Uterus (tissue), 4 donors: ENCODE measurements around the gene CFAP107. TPM values are rescaled to one million over a fixed set of nuclear protein-coding genes. Genes with fewer than 3 reads are reported as not detected.

Experiments used
- DNase-seq, 2 donors: peaks; one replicate each; pipeline ENCODE4 v3.0.0-alpha.2; 2019 to 2020
- H3K27ac ChIP-seq, 2 donors: fragments of 200-600 bp; sonication (generic); 1 replicate in 1 of 2; 2 replicates in 1 of 2; pipeline ENCODE4 v1.5.1; 2016 to 2018
- H3K27me3 ChIP-seq, 2 donors: fragments of 200-600 bp; sonication (generic); one replicate each; pipeline ENCODE4 v1.5.1; 2018 to 2019; ENCODE audit warnings: control low read depth in 1 of 2
- H3K36me3 ChIP-seq, 2 donors: fragments of 200-600 bp; sonication (generic); one replicate each; pipeline ENCODE4 v1.5.1; 2019; ENCODE audit warnings: control low read depth in 1 of 2
- H3K4me1 ChIP-seq, 2 donors: fragments of 200-600 bp; sonication (generic); one replicate each; pipeline ENCODE4 v1.5.1; 2018 to 2019; ENCODE audit warnings: control low read depth in 1 of 2
- H3K4me3 ChIP-seq, 2 donors: fragments of 200-600 bp; sonication (generic); 1 replicate in 1 of 2; 2 replicates in 1 of 2; pipeline ENCODE4 v1.5.1; 2018 to 2019; ENCODE audit warnings: mild to moderate bottlenecking in 1 of 2
- H3K9me3 ChIP-seq, 2 donors: fragments of 200-600 bp; sonication (generic); one replicate each; pipeline ENCODE4 v1.5.1; 2019; ENCODE audit warnings: control low read depth in 1 of 2
- CTCF ChIP-seq, 4 experiments: fragments of 200-600 bp in 2 of 4; fragments of 450-650 bp in 2 of 4; sonication (generic) in 2 of 4; IDR thresholded peaks; one replicate each; pipeline ENCODE4 v1.5.1; 2016 to 2019; ENCODE audit warnings: antibody characterized with exemption in 4 of 4, mild to moderate bottlenecking in 2 of 4, moderate library complexity in 1 of 4
- POLR2A ChIP-seq, 2 donors: fragments of 450-650 bp; IDR thresholded peaks; one replicate each; pipeline ENCODE4 v1.6.1; 2016; ENCODE audit warnings: antibody characterized with exemption in 2 of 2, mild to moderate bottlenecking in 1 of 2, moderate library complexity in 1 of 2
- intact Hi-C: fragments of 100-400 bp; cut with DNase I; formaldehyde crosslinking; loops from one replicate; pipeline ENCODE4 v1.15.1; 2023; ENCODE audit warnings: low total_unique reads
- total RNA-seq, 4 donors: library from RNA; depleted of rRNA in 3 of 4; stranded (reverse); fragments of >200 nt in 3 of 4; gene quantifications; one replicate each; pipeline versions ENCODE4 v1.1.0 to v1.2.4, GENCODE V29; 2014 to 2023
- donor health status: DM: yes; HTN: yes; CAD: no.

The CFAP107 gene
- total RNA-seq, 4 donors from 2014 or later: 0.14 TPM; not detected in 3

- TF ChIP-seq CTCF (IDR thresholded peaks at IDR 0.05): no peak
- no peak for TF ChIP-seq POLR2A (IDR thresholded peaks at IDR 0.05)
- no peak for DNase-seq
- Histone ChIP-seq H3K27me3 (no peaks in the 10 kb centered on the region), H3K27ac (no peak overlapping the region), H3K4me1 (no peaks in the 10 kb centered on the region), H3K4me3 (no peak overlapping the region), H3K9me3 (no peaks in the 10 kb centered on the region), H3K36me3 (no peaks in the 10 kb centered on the region)
- intact Hi-C loops: no loop called here
Measured at GRCh38 chr1:12756273-12756672, 10.3 kb downstream of the CFAP107 start.

- H3K27ac ChIP-seq: no peak overlapping the region
- H3K9me3 ChIP-seq: no peaks in the 10 kb centered on the region
- H3K36me3 ChIP-seq: no peaks in the 10 kb centered on the region
- TF ChIP-seq POLR2A (IDR thresholded peaks at IDR 0.05) (no peak), CTCF (IDR thresholded peaks at IDR 0.05) (no peak)
- H3K4me3 ChIP-seq: no peak overlapping the region
- intact Hi-C loops: no loop called here
- no peaks in the 10 kb centered on the region for H3K4me1 ChIP-seq
- no peaks in the 10 kb centered on the region for H3K27me3 ChIP-seq
- DNase-seq: no peak
Measured at GRCh38 chr1:12756768-12757413, 10.9 kb downstream of the CFAP107 start.

GRCh38 chr1:12757836-12758235 is 11.8 kb downstream of the CFAP107 start:
- H3K27ac ChIP-seq: no peak overlapping the region
- no peaks in the 10 kb centered on the region for H3K4me1 ChIP-seq
- no peak overlapping the region for H3K4me3 ChIP-seq
- H3K36me3 ChIP-seq: no peaks in the 10 kb centered on the region
- intact Hi-C loops: no loop called here
- DNase-seq: no peak
- H3K9me3 ChIP-seq: no peaks in the 10 kb centered on the region
- TF ChIP-seq POLR2A (IDR thresholded peaks at IDR 0.05): no peak
- TF ChIP-seq CTCF (IDR thresholded peaks at IDR 0.05): no peak
- no peaks in the 10 kb centered on the region for H3K27me3 ChIP-seq

GRCh38 chr1:12760256-12760795 is 14.3 kb downstream of the CFAP107 start:
- Histone ChIP-seq H3K4me1 (no peaks in the 10 kb centered on the region), H3K36me3 (no peaks in the 10 kb centered on the region), H3K27me3 (no peaks in the 10 kb centered on the region), H3K27ac (no peak overlapping the region), H3K4me3 (no peak overlapping the region), H3K9me3 (no peaks in the 10 kb centered on the region)
- intact Hi-C loops: no loop called here
- no peak for DNase-seq
- no peak for TF ChIP-seq POLR2A (IDR thresholded peaks at IDR 0.05)

- Histone ChIP-seq H3K9me3 (no peaks in the 10 kb centered on the region), H3K4me3 (no peak overlapping the region), H3K36me3 (no peaks in the 10 kb centered on the region), H3K4me1 (no peaks in the 10 kb centered on the region), H3K27me3 (no peaks in the 10 kb centered on the region), H3K27ac (no peak overlapping the region)
- DNase-seq: no peak
- intact Hi-C loops: no loop called here
- TF ChIP-seq CTCF (IDR thresholded peaks at IDR 0.05): no peak
- TF ChIP-seq POLR2A (IDR thresholded peaks at IDR 0.05): no peak
Measured at GRCh38 chr1:12761781-12762180, 15.8 kb downstream of the CFAP107 start.
